CD14-positive monocyte (primary cell): ENCODE measurements around the gene GPATCH2. TPM values are rescaled to one million over a fixed set of nuclear protein-coding genes. Genes with fewer than 3 reads are reported as not detected.
"Not testable (repeated sequence)": the region's sequence is repeated elsewhere in the genome, so short reads cannot be mapped to it uniquely, and the experiment has no call there.

Source experiments
- DNase-seq, 3 donors: peaks; one replicate each; pipeline ENCODE4 v3.0.0-alpha.2; 2011 to 2022
- H2AFZ ChIP-seq: 2 replicates; pipeline ENCODE4 v1.6.0; 2012; ENCODE audit warnings: mild to moderate bottlenecking, low read depth, low read length, inconsistent platforms; ENCODE audit not compliant: insufficient read depth, poor library complexity, severe bottlenecking
- H3K27ac ChIP-seq, 2 donors: 1 replicate in 1 of 2; 2 replicates in 1 of 2; pipeline ENCODE4 v1.5.1; 2012 to 2013; ENCODE audit warnings: low read length in 2 of 2, control low read depth in 1 of 2, inconsistent platforms in 1 of 2, low read depth in 1 of 2, mild to moderate bottlenecking in 1 of 2
- H3K27me3 ChIP-seq, 2 donors: one replicate each; pipeline versions ENCODE4 v1.6.0 to v1.6.1; 2011 to 2013; ENCODE audit warnings: low read length in 2 of 2; ENCODE audit not compliant: control insufficient read depth in 2 of 2, insufficient read depth in 2 of 2
- H3K36me3 ChIP-seq, 2 donors: replicated peaks in 1 of 2; 1 replicate in 1 of 2; 2 replicates in 1 of 2; pipeline versions ENCODE4 v1.5.1 to v1.6.1; 2012 to 2013; ENCODE audit warnings: low read length in 2 of 2, control low read depth in 1 of 2, inconsistent platforms in 1 of 2, mild to moderate bottlenecking in 1 of 2; ENCODE audit not compliant: insufficient read depth in 2 of 2, control insufficient read depth in 1 of 2
- H3K4me1 ChIP-seq, 2 donors: 1 replicate in 1 of 2; 2 replicates in 1 of 2; pipeline versions ENCODE4 v1.5.1 to v1.6.1; 2012 to 2013; ENCODE audit warnings: low read length in 2 of 2, control low read depth in 1 of 2, inconsistent platforms in 1 of 2, mild to moderate bottlenecking in 1 of 2, moderate library complexity in 1 of 2; ENCODE audit not compliant: insufficient read depth in 2 of 2, control insufficient read depth in 1 of 2
- H3K4me2 ChIP-seq: replicated peaks from 2 replicates; pipeline ENCODE3; 2012; ENCODE audit warnings: low read length, moderate library complexity, mild to moderate bottlenecking; ENCODE audit not compliant: poor library complexity, severe bottlenecking; ENCODE audit errors: extremely low read depth
- H3K4me3 ChIP-seq, 3 experiments: fragments of 200-600 bp in 1 of 3; sonication (generic) in 1 of 3; replicated peaks in 1 of 3; 1 replicate in 2 of 3; 2 replicates in 1 of 3; pipeline ENCODE4 v1.5.1; 2011 to 2013; ENCODE audit warnings: low read length in 3 of 3, mild to moderate bottlenecking in 3 of 3, control low read depth in 2 of 3, low read depth in 2 of 3, inconsistent platforms in 1 of 3, moderate library complexity in 1 of 3
- H3K79me2 ChIP-seq: 2 replicates; pipeline ENCODE4 v1.6.0; 2012; ENCODE audit warnings: mild to moderate bottlenecking, control low read depth, inconsistent platforms, low read length, moderate library complexity; ENCODE audit not compliant: insufficient read depth
- H3K9ac ChIP-seq: 2 replicates; pipeline ENCODE4 v1.6.0; 2017; ENCODE audit warnings: low read length, mild to moderate bottlenecking; ENCODE audit not compliant: insufficient read depth, poor library complexity, severe bottlenecking
- H3K9me3 ChIP-seq, 2 donors: replicated peaks in 1 of 2; 1 replicate in 1 of 2; 2 replicates in 1 of 2; pipeline versions ENCODE4 v1.5.1 to v1.6.1; 2012 to 2013; ENCODE audit warnings: low read length in 2 of 2, control low read depth in 1 of 2; ENCODE audit not compliant: control insufficient read depth in 1 of 2, insufficient read depth in 1 of 2
- H4K20me1 ChIP-seq: 2 replicates; pipeline ENCODE4 v1.6.0; 2012; ENCODE audit warnings: mild to moderate bottlenecking, low read length, control low read depth, moderate library complexity; ENCODE audit not compliant: insufficient read depth
- H3K27ac Mint-ChIP-seq, 7 donors: one replicate each; pipeline ENCODE4 v1.8.0; 2020; ENCODE audit warnings: mild to moderate bottlenecking in 7 of 7, mixed read lengths in 7 of 7, moderate library complexity in 6 of 7, inconsistent platforms in 2 of 7
- H3K27me3 Mint-ChIP-seq, 3 donors: one replicate each; pipeline ENCODE4 v1.8.0; 2021 to 2022; ENCODE audit warnings: low read depth in 3 of 3, mild to moderate bottlenecking in 3 of 3, mixed read lengths in 3 of 3, moderate library complexity in 3 of 3, inconsistent platforms in 1 of 3
- H3K36me3 Mint-ChIP-seq, 2 donors: one replicate each; pipeline ENCODE4 v1.8.0; 2020; ENCODE audit warnings: mixed read lengths in 2 of 2, inconsistent platforms in 1 of 2, mild to moderate bottlenecking in 1 of 2
- H3K4me1 Mint-ChIP-seq: one replicate; pipeline ENCODE4 v1.8.0; 2020; ENCODE audit warnings: mild to moderate bottlenecking, mixed read lengths
- H3K4me3 Mint-ChIP-seq, 2 donors: one replicate each; pipeline ENCODE4 v1.8.0; 2020; ENCODE audit warnings: mild to moderate bottlenecking in 2 of 2, mixed read lengths in 2 of 2, moderate library complexity in 1 of 2
- H3K9me3 Mint-ChIP-seq, 7 donors: one replicate each; pipeline ENCODE4 v1.8.0; 2020 to 2022; ENCODE audit warnings: mixed read lengths in 7 of 7, mild to moderate bottlenecking in 6 of 7, moderate library complexity in 6 of 7, inconsistent platforms in 2 of 7
- WGBS: methylation state at CpG from one replicate; pipeline ENCODE4 v1.1.5; 2013; ENCODE audit warnings: missing lambda C conversion rate; ENCODE audit not compliant: insufficient coverage; 5-methylcytosine and 5-hydroxymethylcytosine counted together
- intact Hi-C, 2 donors: fragments of 100-400 bp; cut with micrococcal nuclease; formaldehyde crosslinking; loops; one replicate each; pipeline versions ENCODE4 v1.15.0 to v1.15.1; 2023
- polyA plus RNA-seq, 3 donors: library from polyadenylated mRNA; depleted of rRNA in 1 of 3; unstranded in 2 of 3; stranded (reverse) in 1 of 3; fragments of 300-500 nt in 2 of 3; fragments of >200 nt in 1 of 3; fragmentation: Illumina TruSeq in 2 of 3; gene quantifications; 1 replicate in 2 of 3; 2 replicates in 1 of 3; pipeline ENCODE4 v1.2.3, GENCODE V29; 2012 to 2021
- TF ChIP-seq, protein P1 (sequence below): fragments of 200-600 bp; IDR thresholded peaks from one replicate; pipeline ENCODE4 v1.8.0; 2022; ENCODE audit warnings: antibody characterized with exemption, mild to moderate bottlenecking

Gene GPATCH2
- polyA plus RNA-seq, 3 donors, result 1.8 to 3.4 (median 1.9) TPM

DNA sequence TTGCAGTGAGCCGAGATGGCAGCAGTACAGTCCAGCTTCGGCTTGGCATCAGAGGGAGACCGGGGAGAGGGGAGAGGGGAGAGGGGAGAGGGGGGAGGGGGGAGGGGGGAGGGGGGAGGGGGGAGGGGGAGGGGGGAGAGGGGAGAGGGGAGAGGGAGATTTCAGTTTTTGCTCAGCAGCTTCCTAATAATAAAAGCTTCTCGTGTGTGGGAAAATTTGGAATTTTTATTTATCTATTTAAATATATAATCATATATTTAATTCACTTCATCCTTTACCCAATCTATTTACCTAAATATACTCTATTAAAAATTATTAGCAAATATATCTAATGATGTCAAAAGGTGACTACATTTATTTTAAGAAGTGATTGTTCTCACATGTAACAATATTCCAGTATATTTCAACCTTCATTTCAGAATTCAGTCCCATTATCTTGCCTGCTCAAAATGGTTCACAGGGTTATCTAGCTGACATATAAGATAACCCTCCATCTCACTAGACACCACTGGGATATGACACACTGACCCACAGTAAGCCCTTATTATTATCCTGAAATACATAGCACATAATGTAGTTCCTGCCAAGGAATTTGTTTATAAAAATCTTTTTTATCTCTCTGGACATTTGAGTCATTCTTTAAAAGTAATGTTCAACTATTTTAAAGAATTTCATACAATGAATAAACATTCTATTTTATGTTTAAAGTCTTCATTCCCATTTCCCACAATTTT lies 105.9 kb downstream of the GPATCH2 start:
- intact Hi-C loops, result no loop called here
- Histone ChIP-seq H4K20me1 (no peaks in the 10 kb centered on the region), H3K36me3 (no peaks in the 10 kb centered on the region), H3K9me3 (peaks cover 0 to 2% of the 10 kb centered on the region in 2 donors), H3K4me3 (no peak overlapping the region), H3K27me3 (no peaks in the 10 kb centered on the region), H2AFZ (no peak overlapping the region), H3K79me2 (no peaks in the 10 kb centered on the region), H3K4me2 (no peak overlapping the region), H3K4me1 (no peaks in the 10 kb centered on the region), H3K9ac (no peak overlapping the region), H3K27ac (no peak overlapping the region)
- Mint-ChIP-seq H3K36me3 (peaks cover 0 to 6% of the 10 kb centered on the region in 2 donors), H3K27me3 (no peaks in the 10 kb centered on the region), H3K27ac (no peak overlapping the region), H3K4me3 (no peak overlapping the region), H3K4me1 (no peaks in the 10 kb centered on the region), H3K9me3 (peaks cover 0 to 12% (median 8%) of the 10 kb centered on the region in 7 donors)
- TF ChIP-seq, protein P1, sequence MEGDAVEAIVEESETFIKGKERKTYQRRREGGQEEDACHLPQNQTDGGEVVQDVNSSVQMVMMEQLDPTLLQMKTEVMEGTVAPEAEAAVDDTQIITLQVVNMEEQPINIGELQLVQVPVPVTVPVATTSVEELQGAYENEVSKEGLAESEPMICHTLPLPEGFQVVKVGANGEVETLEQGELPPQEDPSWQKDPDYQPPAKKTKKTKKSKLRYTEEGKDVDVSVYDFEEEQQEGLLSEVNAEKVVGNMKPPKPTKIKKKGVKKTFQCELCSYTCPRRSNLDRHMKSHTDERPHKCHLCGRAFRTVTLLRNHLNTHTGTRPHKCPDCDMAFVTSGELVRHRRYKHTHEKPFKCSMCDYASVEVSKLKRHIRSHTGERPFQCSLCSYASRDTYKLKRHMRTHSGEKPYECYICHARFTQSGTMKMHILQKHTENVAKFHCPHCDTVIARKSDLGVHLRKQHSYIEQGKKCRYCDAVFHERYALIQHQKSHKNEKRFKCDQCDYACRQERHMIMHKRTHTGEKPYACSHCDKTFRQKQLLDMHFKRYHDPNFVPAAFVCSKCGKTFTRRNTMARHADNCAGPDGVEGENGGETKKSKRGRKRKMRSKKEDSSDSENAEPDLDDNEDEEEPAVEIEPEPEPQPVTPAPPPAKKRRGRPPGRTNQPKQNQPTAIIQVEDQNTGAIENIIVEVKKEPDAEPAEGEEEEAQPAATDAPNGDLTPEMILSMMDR, result no peak
- DNase-seq, result no peak
- WGBS, result no CpG with 5 or more reads among the region's 4 CpGs

DNA sequence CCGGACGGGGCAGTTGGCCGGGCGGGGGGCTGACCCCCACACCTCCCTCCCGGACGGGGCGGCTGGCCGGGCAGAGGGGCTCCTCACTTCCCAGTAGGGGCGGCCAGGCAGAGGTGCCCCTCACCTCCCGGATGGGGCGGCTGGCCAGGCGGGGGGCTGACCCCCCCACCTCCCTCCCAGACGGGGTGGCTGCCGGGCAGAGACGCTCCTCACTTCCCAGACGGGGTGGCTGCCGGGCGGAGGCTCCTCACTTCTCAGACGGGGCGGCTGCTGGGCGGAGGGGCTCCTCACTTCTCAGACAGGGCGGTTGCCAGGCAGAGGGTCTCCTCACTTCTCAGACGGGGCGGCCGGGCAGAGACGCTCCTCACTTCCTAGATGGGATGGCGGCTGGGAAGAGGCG lies 107.0 kb downstream of the GPATCH2 start:
- H3K9me3 Mint-ChIP-seq, H3K4me1 ChIP-seq, H3K27me3 ChIP-seq, H4K20me1 ChIP-seq, H3K36me3 Mint-ChIP-seq, H3K27ac ChIP-seq, H3K4me1 Mint-ChIP-seq, H3K9ac ChIP-seq, H3K27ac Mint-ChIP-seq, H3K27me3 Mint-ChIP-seq, H3K4me3 Mint-ChIP-seq, H3K36me3 ChIP-seq, H3K4me2 ChIP-seq, H3K9me3 ChIP-seq, H2AFZ ChIP-seq, intact Hi-C loops, H3K4me3 ChIP-seq, DNase-seq, H3K79me2 ChIP-seq: not testable (repeated sequence)
- no CpG with 5 or more reads among the region's 28 CpGs for WGBS
